Renal cortex interstitium (tissue), 11 donors: ENCODE measurements around the gene PTPRF. TPM values are rescaled to one million over a fixed set of nuclear protein-coding genes. Genes with fewer than 3 reads are reported as not detected.

ENCODE experiments used
- DNase-seq, 11 donors: peaks; one replicate each; pipeline ENCODE4 v3.0.0-alpha.2; 2013; ENCODE audit warnings: low read depth in 9 of 11, low spot score in 4 of 11; ENCODE audit errors: extremely low read depth in 1 of 11
- polyA plus RNA-seq, 3 donors: library from polyadenylated mRNA; unstranded; fragments of 120-200 nt; gene quantifications; one replicate each; pipeline ENCODE4 v1.2.1, GENCODE V29; 2013; ENCODE audit not compliant: insufficient read length in 3 of 3

PTPRF gene
- polyA plus RNA-seq, 3 donors = 207 to 229 (median 213) TPM

DNA sequence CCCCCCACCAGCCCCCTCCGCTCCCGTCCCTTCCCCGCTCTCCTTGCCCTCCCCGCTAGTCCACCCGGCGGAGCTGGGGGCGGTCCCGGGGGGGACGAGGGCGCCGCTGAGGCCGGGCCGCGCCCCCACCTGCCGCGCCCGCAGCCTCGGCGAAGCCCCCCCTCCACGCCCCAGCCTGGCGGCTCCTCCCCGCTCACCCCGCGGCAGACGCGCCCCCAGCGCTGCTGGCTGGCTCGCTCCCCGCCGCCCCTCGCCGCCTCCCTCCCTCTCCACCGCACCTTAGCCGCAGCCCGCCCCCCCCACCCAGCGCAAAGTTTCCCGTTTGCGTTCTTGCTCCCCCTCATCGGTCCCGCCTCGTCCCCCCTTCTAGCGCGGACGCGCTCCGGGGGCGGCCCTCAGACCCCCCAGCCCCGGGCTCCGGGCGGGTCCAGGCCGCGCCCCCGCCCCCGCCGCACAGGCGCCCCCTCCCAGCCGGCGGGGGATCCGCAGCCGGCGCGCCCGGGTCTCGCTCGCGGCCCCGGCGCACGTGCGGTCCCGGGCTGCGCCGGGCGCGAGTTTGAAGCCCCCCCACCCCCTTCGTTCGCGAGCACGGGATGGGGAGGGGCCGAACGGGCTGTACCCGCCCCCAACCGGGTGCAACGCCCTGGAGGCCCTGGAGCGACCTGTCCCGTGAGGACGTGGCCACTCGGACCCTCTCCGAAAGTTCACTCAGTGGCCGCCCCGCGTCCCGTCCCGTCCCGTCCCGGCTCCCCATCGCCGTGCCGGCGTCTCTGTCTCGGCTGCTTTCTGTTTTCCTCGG, 623 bp downstream of the PTPRF start:
- no peak for DNase-seq

GRCh38 chr1:43531906-43532584, 1.4 kb downstream of the PTPRF start:
- DNase-seq = peak in 1 of 11 donors; percentile 37

- DNase-seq = no peak
Observed at GRCh38 chr1:43532716-43533115, 2.0 kb downstream of the PTPRF start.

- DNase-seq = no peak
Observed at GRCh38 chr1:43533584-43533983, 2.9 kb downstream of the PTPRF start.

DNA sequence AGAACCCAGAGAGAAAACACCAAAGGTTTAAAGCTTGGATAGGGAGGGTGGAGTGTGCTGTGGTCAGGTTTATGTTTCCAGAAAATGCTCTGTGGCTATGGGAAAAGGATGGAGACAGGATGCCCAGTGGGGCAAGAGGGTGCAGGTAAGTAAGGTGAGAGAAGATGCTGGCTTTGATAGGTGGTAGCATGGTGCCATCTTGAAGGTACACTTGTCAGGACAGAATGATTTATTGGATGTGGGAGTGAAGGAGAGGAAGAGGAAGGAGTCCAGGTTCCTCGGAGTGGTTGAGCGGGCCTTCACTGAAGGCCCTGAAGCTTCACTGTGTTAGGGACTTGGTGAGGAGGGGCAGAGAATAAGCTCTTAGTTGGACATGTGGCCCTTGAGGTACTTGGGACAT, 3.6 kb downstream of the PTPRF start:
- no peak for DNase-seq

DNA sequence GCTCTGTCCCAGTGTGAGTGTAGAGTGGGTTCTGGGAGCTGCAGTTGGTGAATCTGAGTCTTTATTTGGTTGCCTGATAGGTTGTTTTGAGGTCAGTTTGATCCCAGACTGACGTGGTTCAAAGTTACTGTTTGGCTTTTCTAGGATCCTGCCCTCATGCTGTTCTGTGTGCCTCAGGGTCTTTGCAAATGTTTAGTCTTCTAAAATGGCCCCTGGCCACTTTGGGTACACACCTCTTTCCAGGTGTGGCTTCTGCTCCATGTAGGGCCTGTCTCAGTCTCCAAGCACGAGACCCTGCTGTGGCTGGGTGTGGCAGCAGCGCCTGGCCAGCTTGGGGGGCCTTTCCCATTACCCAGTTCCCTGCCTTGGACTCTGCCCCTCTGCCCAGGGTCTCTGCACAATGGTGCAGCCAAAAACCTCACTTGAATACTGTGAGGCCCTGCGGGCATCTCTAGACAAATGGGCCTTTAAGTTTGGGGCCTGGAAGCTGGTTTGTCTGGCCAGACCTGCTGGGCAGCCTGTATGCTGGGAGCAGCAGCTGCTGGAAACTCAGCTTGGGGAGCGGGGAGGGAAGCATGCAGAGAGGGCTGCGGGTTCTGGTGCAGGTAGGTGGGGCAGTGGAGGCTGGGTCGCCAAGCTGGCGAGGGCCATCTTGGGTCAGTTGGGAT, 5.6 kb downstream of the PTPRF start:
- no peak for DNase-seq

DNA sequence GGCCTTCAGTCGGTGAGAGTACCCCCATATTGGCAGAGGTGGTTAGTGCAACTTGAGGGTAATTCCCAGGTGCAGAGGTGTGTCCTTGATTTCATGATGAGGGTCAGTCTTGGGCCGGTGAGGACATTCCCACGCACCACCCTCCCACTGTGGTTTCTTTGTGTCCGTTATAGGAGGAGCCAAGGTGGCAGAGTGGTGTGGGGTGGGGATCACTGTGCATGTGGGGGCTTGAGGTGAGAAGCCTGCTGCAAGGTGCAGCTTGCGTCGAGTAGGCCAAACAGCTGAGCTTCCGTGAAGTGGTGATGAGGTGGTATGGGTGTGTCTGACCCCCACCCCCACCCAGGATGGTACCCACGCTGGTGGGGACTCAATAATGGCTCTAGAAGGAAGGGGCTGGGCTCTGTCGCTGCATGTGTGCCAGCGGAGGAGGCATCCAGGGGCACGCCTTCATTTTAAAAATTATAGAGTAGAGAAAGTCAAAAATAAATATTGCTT, 6.2 kb downstream of the PTPRF start:
- no peak for DNase-seq

DNA sequence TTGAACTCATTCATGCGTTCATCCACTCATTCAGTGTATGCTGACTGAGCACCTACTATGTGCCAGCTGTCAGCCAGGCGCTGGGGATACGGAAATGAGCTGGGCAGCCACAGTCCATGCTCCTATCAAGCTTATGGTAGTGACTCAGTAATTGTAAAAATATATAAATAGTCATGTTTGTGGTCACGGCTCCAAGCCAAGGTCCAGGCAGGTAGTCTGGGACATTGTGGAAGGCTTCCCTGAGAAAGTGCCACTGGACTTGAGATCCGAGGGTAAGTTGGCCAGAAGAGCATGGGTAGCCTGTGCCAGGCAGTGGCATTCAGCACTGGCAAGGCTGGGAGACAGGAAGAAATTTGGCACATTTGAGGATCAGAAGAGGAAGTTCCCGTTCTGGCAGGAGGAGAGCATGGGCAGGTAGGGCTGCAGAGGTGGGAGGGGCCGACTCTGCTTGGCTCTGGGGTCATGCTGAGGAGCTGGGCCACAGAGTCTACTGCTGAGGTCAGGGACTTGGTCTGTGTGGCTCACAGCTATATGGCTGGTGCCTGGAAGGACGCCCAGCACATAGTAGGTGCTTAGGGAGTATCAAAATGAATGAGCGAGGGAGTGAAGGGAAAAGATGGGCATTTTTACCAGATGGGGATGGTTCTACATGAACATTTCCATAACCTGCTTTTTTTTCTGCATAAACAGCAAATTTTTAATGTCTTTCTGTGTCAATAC, 6.9 kb downstream of the PTPRF start:
- DNase-seq = no peak

DNA sequence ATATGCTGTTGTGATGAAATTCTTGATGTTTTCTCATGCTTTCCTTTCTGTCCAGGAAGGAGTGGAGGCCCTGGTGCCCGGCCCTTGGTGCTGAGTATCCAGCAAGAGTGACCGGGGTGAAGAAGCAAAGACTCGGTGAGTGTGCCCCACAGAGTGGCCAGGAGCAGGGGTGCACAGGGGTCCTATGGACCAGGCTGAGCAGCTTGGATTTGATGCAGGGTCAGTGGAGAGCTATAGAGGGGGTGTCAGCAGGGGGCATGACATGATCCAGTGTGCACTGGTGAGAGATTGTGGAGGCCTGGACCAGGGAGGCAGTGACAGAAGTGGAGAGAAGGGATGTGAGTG, 7.4 kb downstream of the PTPRF start:
- no peak for DNase-seq

- DNase-seq = no peak
Observed at GRCh38 chr1:43538969-43539368, 8.3 kb downstream of the PTPRF start.

DNA sequence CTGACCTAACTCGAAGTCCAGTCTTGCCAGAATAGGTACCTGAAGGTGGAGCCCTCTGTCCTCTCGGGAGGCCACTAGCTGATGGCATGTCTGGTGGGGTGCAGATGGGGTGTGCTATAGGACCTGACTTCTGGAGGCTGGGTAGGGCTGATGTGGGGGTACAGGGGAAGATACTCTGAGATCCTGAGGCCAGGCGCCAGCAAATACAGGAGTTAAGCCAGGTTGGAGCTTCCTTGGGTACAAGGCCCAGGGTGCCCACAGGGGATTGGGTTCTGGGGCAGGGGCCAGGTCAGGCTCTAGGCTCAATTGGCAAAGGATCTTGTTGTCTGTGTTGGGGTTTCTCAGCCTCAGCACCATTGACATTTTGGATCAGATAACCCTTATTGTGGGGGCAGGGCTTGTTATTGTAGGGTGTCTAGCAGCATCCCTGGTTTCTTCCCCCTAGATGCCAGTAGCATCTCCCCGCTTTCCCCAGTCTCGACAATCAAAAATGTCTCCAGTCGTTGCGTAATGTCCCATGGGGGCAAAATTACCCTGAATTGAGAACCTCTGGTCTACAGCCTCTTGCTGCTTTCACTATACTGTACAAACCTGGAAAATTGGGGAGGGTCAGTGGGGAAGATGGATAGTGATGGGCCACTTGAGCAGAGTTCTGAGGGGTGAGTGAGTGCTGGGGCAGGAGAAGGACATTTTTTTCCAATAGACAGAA, 9.2 kb downstream of the PTPRF start:
- no peak for DNase-seq

DNA sequence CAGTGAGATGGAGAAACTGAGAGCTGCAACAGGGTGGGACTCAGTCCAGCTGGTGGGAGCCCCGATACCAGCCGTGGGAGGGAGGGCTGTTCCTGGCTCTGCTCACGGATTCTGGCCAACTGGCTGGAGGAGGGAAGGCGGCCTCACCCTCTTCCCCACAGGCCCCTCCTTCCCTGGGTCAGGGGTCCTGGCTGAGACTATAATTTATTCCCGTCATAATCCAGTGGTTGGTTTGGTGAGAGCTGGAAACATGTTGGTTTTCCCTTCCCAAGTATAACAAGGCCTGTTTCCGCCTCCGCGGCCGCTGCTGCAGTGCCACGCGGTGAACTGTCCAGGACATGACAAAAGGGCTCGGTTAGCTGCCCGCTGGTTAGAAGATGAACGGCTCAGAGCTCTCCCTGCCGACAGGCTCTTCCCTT, 10.0 kb downstream of the PTPRF start:
- no peak for DNase-seq

DNA sequence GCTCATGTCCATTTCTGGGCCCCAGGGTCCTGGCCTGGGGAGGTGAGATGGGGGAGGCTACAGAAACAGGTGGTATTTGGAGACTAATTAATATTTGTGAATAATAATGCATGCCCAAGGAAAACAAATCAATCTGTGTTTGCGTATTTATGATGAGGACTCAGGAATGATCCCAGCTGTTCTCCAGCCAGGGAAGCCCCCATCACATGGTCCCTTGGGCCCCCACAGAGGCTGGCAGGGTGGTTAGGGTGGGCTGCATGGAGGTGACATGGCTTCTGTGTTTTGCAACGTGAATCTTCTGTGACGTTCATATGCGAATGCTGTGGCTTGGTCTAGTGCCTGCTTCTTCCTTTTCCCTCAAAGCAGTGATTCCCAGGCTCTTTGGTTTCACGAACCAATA, 10.5 kb downstream of the PTPRF start:
- no peak for DNase-seq

DNA sequence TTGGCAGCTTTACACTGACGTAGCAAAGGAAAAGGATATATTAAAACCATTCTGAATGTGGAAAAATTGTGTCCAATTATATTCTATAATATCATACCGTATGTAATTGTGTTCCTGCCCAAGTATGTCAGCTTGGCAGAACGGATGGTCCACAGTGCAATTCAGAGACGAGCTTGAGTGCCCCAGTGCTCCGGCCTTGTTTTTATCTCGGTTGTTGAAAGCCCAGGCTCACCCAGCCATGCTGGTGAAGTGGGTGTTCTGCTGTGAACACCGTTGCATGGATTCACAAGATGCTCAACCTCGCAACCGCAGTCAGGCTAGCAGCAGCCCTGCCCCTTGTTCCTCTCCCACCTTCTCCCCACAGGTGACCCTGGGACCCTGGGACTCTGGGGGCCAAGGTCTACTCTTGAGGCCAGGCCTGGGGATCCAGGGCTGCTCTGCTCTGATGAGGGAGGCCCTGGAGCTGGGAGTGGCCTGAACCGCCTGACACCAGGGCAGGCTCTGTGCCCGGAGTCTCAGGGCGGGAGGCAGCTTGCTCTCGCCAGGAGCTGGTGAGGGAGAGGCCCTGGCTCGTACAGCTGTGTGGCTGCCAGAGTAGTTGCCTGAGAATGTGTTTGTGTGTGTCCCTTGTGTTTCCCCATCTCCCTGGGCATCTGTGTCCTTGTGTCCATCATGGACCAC, 11.2 kb downstream of the PTPRF start:
- DNase-seq = no peak

DNA sequence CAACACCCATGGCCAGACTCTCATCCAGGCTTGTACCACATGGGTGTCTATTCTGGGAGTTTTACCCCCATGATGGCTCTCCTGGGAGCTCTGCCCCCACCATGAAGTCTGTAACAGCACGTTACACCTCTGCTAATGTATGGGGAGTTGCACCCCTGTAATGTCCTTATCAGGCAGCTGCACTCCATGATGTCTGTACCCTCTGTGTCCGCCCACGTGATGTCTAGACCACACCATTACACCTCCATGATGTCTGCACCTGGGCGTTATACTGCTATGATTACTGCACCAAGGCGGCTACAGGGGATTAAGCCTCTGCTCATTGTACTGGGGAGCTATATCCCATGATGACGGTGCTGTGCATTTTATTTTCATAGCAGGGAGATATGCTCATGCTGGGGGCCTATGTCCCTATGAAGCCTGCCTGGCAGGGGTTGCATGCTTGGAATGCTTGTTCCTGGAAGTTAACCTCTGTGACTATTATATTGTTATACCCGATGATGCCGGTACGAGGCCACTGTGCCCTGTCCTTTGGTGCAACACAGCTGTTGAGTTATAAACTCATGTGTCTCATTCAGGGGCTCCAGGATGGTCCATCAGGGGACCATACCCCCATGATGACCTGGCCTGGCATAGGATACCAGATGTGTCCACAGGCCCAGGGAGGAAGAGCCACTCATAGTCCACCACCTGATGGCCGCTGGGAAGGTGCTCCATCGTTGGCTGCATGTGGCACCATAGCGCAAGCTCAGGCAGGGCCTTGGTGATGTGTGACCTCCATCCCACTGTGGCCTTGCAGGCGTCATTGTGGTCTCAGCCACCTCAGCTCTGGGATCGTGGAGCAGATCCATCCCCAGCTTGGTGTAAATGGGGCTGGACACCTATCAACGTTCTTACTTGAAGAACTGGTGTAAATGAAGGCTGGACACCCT, 12.1 kb downstream of the PTPRF start:
- no peak for DNase-seq

GRCh38 chr1:43543567-43543966, 12.9 kb downstream of the PTPRF start:
- no peak for DNase-seq

DNA sequence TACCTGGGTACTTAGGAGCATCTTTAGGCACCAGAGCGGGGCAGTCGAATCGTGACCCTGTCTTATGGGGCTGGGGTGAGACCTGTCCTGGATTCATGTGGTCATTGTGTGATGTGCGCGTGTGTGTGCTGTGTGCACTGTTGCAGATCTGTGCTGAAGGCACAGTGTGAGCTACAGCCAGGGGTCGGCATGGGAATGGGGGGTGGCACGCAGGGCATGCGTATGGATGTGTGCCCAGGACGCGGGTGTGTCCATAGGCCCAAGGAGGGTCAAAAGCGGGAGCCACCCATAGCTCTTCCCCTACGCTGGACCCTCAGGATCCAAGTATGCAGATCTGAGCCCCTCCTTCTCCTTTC, 14.6 kb downstream of the PTPRF start:
- no peak for DNase-seq
